GM12865 (cell line): ENCODE measurements around the gene TXNDC8.

Source experiments
- DNase-seq: peaks from one replicate; pipeline ENCODE4 v3.0.0; 2010; ENCODE audit warnings: low read depth
- H3K4me3 ChIP-seq: 2 replicates; pipeline ENCODE4 v1.5.1; 2011; ENCODE audit warnings: mild to moderate bottlenecking, low read depth, low read length, control low read depth
- TF ChIP-seq, protein P1 (sequence below): IDR thresholded peaks from 2 replicates; pipeline ENCODE4 v1.5.1; 2011; ENCODE audit warnings: low read length, control low read depth, low read depth, inconsistent platforms; ENCODE audit not compliant: insufficient read depth; ENCODE audit errors: missing control alignments

TXNDC8 gene

GRCh38 chr9:110283751-110284150, 53.9 kb downstream of the TXNDC8 start:
- no peak overlapping the region for H3K4me3 ChIP-seq
- TF ChIP-seq, protein P1, sequence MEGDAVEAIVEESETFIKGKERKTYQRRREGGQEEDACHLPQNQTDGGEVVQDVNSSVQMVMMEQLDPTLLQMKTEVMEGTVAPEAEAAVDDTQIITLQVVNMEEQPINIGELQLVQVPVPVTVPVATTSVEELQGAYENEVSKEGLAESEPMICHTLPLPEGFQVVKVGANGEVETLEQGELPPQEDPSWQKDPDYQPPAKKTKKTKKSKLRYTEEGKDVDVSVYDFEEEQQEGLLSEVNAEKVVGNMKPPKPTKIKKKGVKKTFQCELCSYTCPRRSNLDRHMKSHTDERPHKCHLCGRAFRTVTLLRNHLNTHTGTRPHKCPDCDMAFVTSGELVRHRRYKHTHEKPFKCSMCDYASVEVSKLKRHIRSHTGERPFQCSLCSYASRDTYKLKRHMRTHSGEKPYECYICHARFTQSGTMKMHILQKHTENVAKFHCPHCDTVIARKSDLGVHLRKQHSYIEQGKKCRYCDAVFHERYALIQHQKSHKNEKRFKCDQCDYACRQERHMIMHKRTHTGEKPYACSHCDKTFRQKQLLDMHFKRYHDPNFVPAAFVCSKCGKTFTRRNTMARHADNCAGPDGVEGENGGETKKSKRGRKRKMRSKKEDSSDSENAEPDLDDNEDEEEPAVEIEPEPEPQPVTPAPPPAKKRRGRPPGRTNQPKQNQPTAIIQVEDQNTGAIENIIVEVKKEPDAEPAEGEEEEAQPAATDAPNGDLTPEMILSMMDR, result no peak
- no peak for DNase-seq

- DNase-seq, result no peak
- no peak overlapping the region for H3K4me3 ChIP-seq
- TF ChIP-seq, protein P1, result no peak
Measured at GRCh38 chr9:110282739-110283081, 55.0 kb downstream of the TXNDC8 start.

- TF ChIP-seq, protein P1, result no peak
- DNase-seq, result no peak
- no peak overlapping the region for H3K4me3 ChIP-seq
Measured at GRCh38 chr9:110282018-110282738, 55.5 kb downstream of the TXNDC8 start.

GRCh38 chr9:110278080-110278707, 59.5 kb downstream of the TXNDC8 start:
- TF ChIP-seq, protein P1, result no peak
- DNase-seq, result no peak
- H3K4me3 ChIP-seq, result no peak overlapping the region

GRCh38 chr9:110276781-110277180, 60.9 kb downstream of the TXNDC8 start:
- no peak overlapping the region for H3K4me3 ChIP-seq
- no peak for DNase-seq
- TF ChIP-seq, protein P1, result no peak

DNA sequence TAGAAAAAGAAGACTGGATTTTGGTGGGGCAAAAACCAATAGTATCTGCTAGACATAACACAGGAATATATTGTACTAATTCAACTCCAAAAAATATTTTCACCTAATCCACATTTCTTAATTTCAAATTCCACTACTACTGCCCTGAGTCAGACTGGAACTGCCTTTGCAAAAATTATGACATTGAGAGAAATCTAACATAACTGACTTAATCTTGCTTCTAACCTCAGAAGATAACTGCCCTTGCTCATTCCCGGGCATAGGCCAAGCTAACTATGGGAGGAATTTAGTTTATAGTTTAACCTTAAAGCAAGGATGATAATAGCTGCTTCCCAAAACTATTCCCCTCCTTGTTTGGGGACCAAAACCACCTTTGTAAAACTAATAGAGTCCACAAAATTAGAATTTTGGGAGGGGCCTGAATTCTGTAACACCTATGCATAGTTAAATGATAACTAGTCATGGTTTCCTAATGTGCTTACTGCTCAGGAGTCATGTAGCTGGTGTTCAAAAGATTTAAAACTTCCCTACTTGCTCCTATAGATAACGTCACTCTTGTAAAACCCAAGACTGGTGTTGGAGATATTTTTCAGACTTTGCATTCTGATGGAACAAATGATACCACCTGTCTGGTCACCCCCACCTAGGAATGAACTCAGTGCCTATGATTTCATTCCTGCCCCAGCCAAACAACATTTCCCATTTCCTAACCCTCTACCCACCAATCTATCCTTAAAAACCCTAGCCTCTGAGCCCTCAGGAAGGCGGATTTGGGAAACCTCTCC, 67.3 kb downstream of the TXNDC8 start:
- DNase-seq, result no peak
- H3K4me3 ChIP-seq, result no peak overlapping the region
- TF ChIP-seq, protein P1, result no peak
